Activated naive CD4-positive, alpha-beta T cell treated with anti-CD3 and anti-CD28 coated beads, Interleukin-2, amount 50 U/mL, for 24 hours (primary cell): ENCODE measurements around the gene RMRP.

Source experiments
- H3K27ac Mint-ChIP-seq: one replicate; pipeline ENCODE4 v1.8.0; 2021; ENCODE audit warnings: mild to moderate bottlenecking, mixed read lengths
- H3K27me3 Mint-ChIP-seq: one replicate; pipeline ENCODE4 v1.8.0; 2021; ENCODE audit warnings: mixed read lengths
- H3K36me3 Mint-ChIP-seq: one replicate; pipeline ENCODE4 v1.8.0; 2021; ENCODE audit warnings: mixed read lengths
- H3K4me1 Mint-ChIP-seq: one replicate; pipeline ENCODE4 v1.8.0; 2021; ENCODE audit warnings: mixed read lengths
- H3K4me3 Mint-ChIP-seq: one replicate; pipeline ENCODE4 v1.8.0; 2021; ENCODE audit warnings: mild to moderate bottlenecking, mixed read lengths
- H3K9me3 Mint-ChIP-seq: one replicate; pipeline ENCODE4 v1.8.0; 2021; ENCODE audit warnings: mixed read lengths

Gene RMRP

GRCh38 chr9:35660966-35661415 lies 3.2 kb upstream of the RMRP start:
- H3K27me3 Mint-ChIP-seq: peaks cover 2% of the 10 kb centered on the region
- H3K36me3 Mint-ChIP-seq: no peaks in the 10 kb centered on the region
- no peaks in the 10 kb centered on the region for H3K9me3 Mint-ChIP-seq
- H3K4me3 Mint-ChIP-seq: no peak overlapping the region
- peaks cover 85% of the 10 kb centered on the region for H3K4me1 Mint-ChIP-seq
- H3K27ac Mint-ChIP-seq: no peak overlapping the region

DNA sequence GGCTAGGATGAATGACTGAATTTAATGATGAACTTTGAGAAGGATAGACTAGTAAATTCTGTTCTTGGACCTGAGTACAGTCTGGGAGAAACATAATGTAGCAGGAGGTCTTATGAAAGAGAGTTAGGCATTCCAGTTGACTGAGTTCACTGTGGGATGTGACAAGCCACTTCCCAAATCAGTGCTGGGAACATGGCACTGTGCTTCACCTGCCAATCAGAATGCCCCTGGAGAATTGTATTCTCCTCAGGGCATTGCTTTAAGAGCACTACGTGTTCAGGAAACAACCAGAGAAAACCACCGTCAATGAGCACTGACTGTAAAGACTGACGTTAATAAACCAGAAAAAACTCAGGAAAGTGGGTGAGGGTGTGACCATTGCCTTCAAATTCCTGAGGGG lies 1.5 kb upstream of the RMRP start:
- Mint-ChIP-seq H3K27ac (peak overlapping the region; percentile 70), H3K36me3 (no peaks in the 10 kb centered on the region), H3K27me3 (peaks cover 2% of the 10 kb centered on the region), H3K9me3 (no peaks in the 10 kb centered on the region), H3K4me3 (peak overlapping the region; percentile 88), H3K4me1 (peaks cover 79% of the 10 kb centered on the region)

DNA sequence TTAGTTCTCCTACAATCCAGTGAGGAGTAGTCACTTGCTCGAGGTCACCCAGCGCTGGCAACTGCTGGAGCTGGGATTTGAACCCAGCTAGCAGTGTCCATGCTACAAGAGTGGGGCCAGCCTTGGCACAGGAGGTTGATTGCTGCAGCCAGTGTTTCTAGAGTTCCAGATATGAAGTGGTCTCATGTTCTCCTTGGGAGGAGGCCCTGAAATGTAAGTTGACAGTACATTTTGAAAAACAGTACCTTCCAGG lies 1.1 kb upstream of the RMRP start:
- peaks cover 2% of the 10 kb centered on the region for H3K27me3 Mint-ChIP-seq
- peak overlapping the region; percentile 88 for H3K4me3 Mint-ChIP-seq
- no peaks in the 10 kb centered on the region for H3K9me3 Mint-ChIP-seq
- H3K4me1 Mint-ChIP-seq: peaks cover 74% of the 10 kb centered on the region
- H3K27ac Mint-ChIP-seq: peak overlapping the region; percentile 70
- no peaks in the 10 kb centered on the region for H3K36me3 Mint-ChIP-seq

GRCh38 chr9:35658137-35658967 lies 533 bp upstream of the RMRP start, which contains the start of gene CCDC107:
CCDC107 (plus strand) TSS chr9:35658292; CDS start chr9:35658380, 88 bp downstream.
- no peaks in the 10 kb centered on the region for H3K9me3 Mint-ChIP-seq
- peak within 1 kb of the TSS; percentile 88 for H3K4me3 Mint-ChIP-seq
- H3K27ac Mint-ChIP-seq: peak within 1 kb of the TSS; percentile 100
- peaks cover 2% of the 10 kb centered on the region for H3K27me3 Mint-ChIP-seq
- no peaks in the 10 kb centered on the region for H3K36me3 Mint-ChIP-seq
- peaks cover 69% of the 10 kb centered on the region for H3K4me1 Mint-ChIP-seq

GRCh38 chr9:35656831-35657545 lies 831 bp downstream of the RMRP start:
- peaks cover 58% of the 10 kb centered on the region for H3K4me1 Mint-ChIP-seq
- H3K27me3 Mint-ChIP-seq: peaks cover 2% of the 10 kb centered on the region
- H3K9me3 Mint-ChIP-seq: no peaks in the 10 kb centered on the region
- H3K27ac Mint-ChIP-seq: peak overlapping the region; percentile 100
- no peaks in the 10 kb centered on the region for H3K36me3 Mint-ChIP-seq
- peak overlapping the region; percentile 68 for H3K4me3 Mint-ChIP-seq

DNA sequence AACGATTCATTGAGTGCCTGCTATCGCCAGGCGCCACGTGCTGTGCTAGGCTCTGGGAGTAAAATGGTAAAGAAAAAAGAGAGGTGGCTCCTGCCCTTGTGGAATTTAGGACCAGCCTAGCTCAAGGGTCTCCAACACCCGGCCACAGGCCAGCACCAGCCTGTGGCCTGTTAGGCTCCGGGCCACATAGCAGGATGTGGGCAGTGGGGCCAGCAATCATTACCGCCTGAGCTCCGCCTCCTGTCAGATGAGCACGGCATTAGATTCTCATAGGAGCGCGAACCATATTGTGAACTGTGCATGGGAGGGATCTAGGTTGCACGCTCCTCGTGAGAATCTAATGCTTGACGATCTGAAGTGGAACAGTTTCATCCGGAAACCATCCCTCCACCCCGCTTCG lies 1.5 kb downstream of the RMRP start:
- peak overlapping the region; percentile 68 for H3K4me3 Mint-ChIP-seq
- H3K27me3 Mint-ChIP-seq: peaks cover 2% of the 10 kb centered on the region
- peaks cover 59% of the 10 kb centered on the region for H3K4me1 Mint-ChIP-seq
- H3K27ac Mint-ChIP-seq: peak overlapping the region; percentile 73
- no peaks in the 10 kb centered on the region for H3K36me3 Mint-ChIP-seq
- H3K9me3 Mint-ChIP-seq: no peaks in the 10 kb centered on the region

DNA sequence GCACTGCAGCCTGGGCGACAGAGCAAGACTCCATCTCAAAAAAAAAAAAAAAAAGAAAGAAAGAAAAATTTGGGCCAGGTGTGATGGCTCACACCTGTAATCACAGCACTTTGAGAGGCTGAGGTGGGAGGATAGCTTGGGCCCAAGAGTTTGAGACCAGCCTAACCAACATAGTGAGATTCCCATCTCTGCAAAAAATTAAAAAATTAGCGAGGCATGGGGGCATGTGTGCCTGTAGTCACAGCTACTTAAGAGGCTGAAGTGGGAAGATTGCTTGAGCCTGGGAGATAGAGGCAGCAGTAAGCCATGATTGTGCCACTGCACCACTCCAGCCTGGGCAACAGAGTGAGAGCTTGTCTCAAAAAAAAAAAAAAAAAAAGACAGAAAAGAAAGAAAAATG lies 4.2 kb downstream of the RMRP start:
- Mint-ChIP-seq H3K36me3 (no peaks in the 10 kb centered on the region), H3K4me3 (no peak overlapping the region), H3K27me3 (peaks cover 2% of the 10 kb centered on the region), H3K4me1 (peaks cover 55% of the 10 kb centered on the region), H3K9me3 (no peaks in the 10 kb centered on the region), H3K27ac (peak overlapping the region; percentile 55)

DNA sequence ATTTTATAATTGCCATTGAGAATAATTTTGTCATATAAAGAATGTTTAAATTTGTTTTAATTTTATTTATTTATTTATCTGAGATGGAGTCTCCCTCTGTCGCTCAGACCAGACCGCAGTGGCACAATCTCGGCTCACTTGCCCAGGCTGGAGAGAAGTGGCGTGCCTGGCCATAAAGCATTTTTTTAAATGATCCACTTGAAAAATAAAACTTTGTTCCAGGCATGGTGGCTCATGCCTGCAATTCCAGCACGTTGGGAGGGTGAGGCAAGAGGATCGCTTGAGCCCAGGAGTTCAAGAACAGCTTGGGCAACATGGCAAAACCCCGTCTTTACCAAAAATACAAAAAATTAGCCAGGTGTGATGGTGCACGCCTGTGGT lies 5.0 kb downstream of the RMRP start:
- no peak overlapping the region for H3K27ac Mint-ChIP-seq
- H3K36me3 Mint-ChIP-seq: no peaks in the 10 kb centered on the region
- H3K4me3 Mint-ChIP-seq: no peak overlapping the region
- peaks cover under 1% of the 10 kb centered on the region for H3K27me3 Mint-ChIP-seq
- H3K9me3 Mint-ChIP-seq: no peaks in the 10 kb centered on the region
- H3K4me1 Mint-ChIP-seq: peaks cover 61% of the 10 kb centered on the region

DNA sequence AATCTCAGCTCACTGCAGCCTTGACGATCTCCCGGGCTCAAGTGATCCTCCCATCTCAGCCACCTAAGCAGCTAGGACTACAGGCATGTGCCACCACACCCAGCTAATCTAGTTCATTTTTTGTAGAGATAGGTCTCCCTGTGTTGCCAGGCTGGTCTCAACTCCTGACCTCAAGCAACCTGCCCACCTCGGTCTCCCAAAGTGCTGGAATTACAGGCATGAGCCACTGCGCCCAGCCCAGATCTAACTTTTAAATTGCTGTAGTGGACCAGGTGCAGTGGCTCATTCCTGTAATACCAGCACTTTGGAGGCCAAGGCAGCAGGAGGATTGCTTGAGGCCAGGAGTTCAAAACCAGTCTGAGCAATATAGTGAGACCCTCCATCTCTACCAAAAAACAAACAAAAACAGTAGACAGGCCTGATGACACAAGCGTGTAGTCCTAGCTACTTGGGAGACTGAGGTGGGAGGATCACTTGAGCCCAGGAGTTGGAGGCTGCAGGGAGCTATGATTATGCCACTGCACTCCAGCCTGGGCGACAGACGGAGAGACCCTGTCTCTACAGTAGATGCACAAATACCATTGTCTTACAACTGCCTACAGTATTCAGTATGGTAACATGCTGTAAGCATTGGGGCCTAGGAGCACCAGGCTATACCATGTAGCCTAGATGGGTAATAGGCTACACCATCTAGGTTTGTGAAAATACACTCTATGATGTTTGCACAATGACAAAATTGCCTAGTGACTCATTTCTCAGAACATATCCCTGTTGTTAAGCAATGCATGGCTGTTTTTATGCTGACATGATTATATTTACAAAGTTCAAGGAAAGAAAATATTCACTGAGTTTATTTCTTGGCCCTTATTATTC lies 5.6 kb downstream of the RMRP start:
- Mint-ChIP-seq H3K36me3 (no peaks in the 10 kb centered on the region), H3K4me1 (peaks cover 61% of the 10 kb centered on the region), H3K4me3 (no peak overlapping the region), H3K9me3 (no peaks in the 10 kb centered on the region), H3K27ac (peak overlapping the region; percentile 79), H3K27me3 (no peaks in the 10 kb centered on the region)

DNA sequence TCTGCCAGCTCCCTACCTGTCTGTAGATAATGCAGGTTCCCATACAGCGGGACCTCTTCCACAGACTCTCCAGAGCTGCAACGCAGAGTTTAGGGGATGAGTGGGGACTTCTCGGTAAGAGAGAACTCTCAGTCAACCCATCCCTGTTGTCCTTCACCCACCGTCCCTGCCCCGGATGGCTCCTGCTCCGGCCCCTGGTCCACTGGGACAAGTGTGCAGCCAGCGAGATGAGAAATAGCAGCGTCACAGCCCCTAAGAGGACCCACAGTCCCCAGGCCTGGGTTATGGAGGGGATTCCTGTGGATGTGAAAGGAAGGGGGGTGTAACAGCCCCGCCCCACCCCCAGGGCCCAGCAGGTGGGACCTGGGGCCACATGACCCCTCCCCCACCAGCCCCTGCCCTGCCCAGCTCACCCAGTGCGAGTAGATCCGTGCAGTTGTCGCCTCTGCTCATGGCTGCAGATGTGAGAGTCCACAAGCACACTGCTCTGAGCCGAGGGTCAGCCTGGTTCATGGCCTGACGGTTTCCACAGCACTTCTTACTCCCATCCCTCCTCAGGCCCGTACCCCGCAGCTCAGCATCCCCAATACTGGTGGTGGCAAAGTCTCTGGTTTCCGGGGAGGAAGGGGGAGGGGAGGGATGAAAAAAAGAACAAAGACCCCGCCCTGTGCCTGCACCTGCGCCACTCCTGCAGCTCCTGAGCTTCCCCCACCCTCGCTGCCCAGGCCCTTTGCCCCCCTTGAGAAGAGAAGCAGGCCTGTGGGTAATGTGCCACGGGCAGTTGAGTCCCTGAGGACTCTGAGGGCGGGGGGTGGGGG lies 7.3 kb downstream of the RMRP start, which contains the start of gene SIT1:
TSS of gene SIT1 (minus strand) at position 591 of the 818 bp plus-strand sequence. CDS start at position 513, 78 bp downstream.
- Mint-ChIP-seq H3K27ac (peak within 1 kb of the TSS; percentile 86), H3K4me1 (peaks cover 53% of the 10 kb centered on the region), H3K36me3 (no peaks in the 10 kb centered on the region), H3K4me3 (peak within 1 kb of the TSS; percentile 85), H3K27me3 (no peaks in the 10 kb centered on the region), H3K9me3 (no peaks in the 10 kb centered on the region)

DNA sequence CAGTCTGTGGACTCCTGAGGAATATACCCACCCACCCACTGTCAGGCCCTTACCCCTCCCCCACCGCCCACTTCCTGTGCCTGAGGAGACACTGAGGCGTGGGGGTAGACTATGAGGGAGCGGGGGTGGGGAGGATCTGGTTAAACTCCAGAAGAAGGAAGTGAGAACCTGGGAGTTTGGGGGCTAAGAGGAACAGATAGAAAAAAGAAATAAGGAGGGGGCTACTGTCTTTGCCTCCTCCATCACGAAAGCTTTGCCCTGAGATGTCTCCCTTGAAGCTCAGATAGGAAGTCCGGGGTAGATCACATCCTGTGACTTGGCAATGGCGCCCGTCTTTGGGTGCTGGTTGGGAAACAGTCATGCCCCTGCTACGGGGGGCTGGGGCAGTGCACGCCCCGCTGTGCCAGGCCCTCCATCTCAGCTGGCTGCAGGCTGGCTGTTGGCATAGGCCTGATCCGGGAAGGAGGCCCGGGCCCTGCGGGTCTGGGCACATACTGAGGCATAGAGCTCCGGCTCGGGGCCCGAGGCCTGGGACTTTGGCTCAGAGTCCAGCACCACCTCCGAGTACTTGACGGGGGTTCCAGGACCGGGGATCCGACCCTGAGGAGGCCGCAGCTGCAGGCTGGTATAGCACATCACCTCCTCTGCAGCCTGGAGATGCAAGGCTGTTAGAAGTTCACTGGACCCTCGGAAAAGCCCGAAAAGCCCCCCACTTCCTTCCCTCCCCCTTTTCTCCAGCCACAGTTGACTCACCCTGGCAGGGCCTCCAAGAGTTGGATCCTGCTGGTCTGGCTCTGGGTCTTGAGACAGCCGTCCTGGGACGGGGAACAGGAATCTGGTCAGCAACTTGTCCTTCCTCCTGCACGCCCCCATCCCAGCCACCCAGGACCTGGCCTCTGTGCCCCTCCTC lies 8.1 kb downstream of the RMRP start:
- Mint-ChIP-seq H3K27me3 (no peaks in the 10 kb centered on the region), H3K4me3 (peak overlapping the region; percentile 85), H3K9me3 (no peaks in the 10 kb centered on the region), H3K27ac (peak overlapping the region; percentile 91), H3K36me3 (no peaks in the 10 kb centered on the region), H3K4me1 (peaks cover 58% of the 10 kb centered on the region)

DNA sequence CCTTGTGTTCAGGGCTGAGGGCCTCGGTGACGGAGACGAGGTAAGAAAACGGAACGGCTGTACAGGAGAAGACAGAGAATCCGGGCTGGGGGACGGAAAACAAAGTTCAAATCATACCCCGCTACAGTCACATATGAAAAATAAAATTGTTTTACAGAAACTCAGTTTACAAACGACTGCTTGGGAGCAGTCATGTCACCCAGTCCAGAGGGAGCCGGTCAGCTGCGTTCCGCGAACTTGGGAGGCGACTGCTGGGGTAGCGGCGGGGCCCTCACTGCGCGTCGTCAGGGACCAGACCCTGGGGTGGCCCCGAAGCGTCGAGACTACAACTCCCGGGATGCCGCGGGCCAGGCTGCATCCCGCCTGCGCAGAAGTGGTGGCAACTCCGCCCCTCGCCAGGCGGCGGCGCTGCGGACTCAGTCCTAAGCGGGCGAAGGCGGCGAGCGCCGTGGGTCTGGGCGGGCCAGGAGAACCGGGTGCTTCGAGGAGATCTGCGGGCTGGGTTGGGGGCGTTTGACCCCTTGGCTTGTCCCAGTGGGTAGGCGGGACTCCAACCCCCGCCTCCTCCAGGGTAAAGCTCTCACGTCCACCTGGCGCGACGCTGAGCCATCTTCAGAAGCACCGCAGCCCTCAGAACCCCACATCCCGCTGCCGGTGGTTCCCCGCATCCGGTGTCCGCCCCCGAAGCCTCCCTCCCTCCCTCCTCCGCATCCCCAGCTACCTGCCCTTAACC lies 11.1 kb downstream of the RMRP start:
- Mint-ChIP-seq H3K4me3 (peak overlapping the region; percentile 94), H3K27me3 (no peaks in the 10 kb centered on the region), H3K36me3 (no peaks in the 10 kb centered on the region), H3K9me3 (no peaks in the 10 kb centered on the region), H3K4me1 (peaks cover 67% of the 10 kb centered on the region), H3K27ac (peak overlapping the region; percentile 95)

GRCh38 chr9:35646153-35646532 lies 11.7 kb downstream of the RMRP start:
- H3K27me3 Mint-ChIP-seq: no peaks in the 10 kb centered on the region
- peaks cover 66% of the 10 kb centered on the region for H3K4me1 Mint-ChIP-seq
- H3K9me3 Mint-ChIP-seq: no peaks in the 10 kb centered on the region
- peak overlapping the region; percentile 94 for H3K4me3 Mint-ChIP-seq
- no peaks in the 10 kb centered on the region for H3K36me3 Mint-ChIP-seq
- H3K27ac Mint-ChIP-seq: peak overlapping the region; percentile 95
